Measurements from ENCODE around the gene CLK2. TPM values are rescaled to one million over a fixed set of nuclear protein-coding genes. Genes with fewer than 3 reads are reported as not detected.
"Not testable (repeated sequence)": the region's sequence is repeated elsewhere in the genome, so short reads cannot be mapped to it uniquely, and the experiment has no call there.

CLK2 gene
- total RNA-seq, 2 donors from 2014 or later: 28.1 to 56.5 TPM

GRCh38 chr1:155293086-155293749, 19.9 kb upstream of the CLK2 start:
- WGBS: 79% methylated on average over 13 of the region's 17 CpGs
- intact Hi-C loops (cut with DNase I): no loop called here
- no peaks in the 10 kb centered on the region for H3K4me1 ChIP-seq (replicated peaks)
- no peak overlapping the region for H3K4me3 ChIP-seq
- no peaks in the 10 kb centered on the region for H3K36me3 ChIP-seq
- no peak for DNase-seq (ENCODE audit: low spot score)
- H3K27me3 ChIP-seq (replicated peaks; ENCODE audit: insufficient read depth): peaks cover 5% of the 10 kb centered on the region
- no peaks in the 10 kb centered on the region for H3K9me3 ChIP-seq
- no peak overlapping the region for H3K27ac ChIP-seq
- TF ChIP-seq POLR2AphosphoS5 (IDR thresholded peaks at IDR 0.05) (no peak), POLR2A (IDR thresholded peaks at IDR 0.05) (no peak), CTCF (IDR thresholded peaks at IDR 0.05) (no peak)

- H3K4me1 ChIP-seq (replicated peaks); H3K9me3 ChIP-seq; H3K27ac ChIP-seq; H3K4me3 ChIP-seq; intact Hi-C loops (cut with DNase I); H3K27me3 ChIP-seq (replicated peaks; ENCODE audit: insufficient read depth); H3K36me3 ChIP-seq; DNase-seq (ENCODE audit: low spot score): not testable (repeated sequence)
- WGBS: 83% methylated on average over 10 of the region's 10 CpGs
Measured at GRCh38 chr1:155291006-155291405, 17.7 kb upstream of the CLK2 start.

DNA sequence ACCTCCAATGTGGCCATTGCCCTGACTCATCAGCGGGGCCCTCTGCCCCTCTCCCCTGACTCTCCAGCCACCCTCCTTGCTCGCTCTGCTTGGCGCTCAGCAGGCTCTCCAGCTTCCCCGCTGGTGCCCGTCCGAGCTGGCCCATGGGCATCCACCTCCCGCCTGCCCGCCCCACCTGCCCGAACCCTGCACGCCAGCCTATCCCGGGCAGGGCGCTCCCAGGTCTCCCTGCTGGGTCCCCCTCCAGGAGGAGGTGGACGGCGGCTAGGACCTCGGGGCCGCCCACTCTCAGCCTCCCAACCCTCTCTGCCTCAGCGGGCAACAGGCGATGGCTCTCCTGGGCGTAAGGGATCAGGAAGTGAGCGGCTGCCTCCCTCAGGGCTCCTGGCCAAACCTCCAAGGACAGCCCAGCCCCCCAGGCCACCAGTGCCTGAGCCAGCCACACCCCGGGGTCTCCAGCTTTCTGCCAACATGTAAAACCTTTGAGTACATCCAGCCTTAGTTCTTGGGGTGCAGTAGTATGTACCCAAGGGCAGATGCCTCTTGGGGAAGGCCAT, 14.8 kb upstream of the CLK2 start:
- H3K9me3 ChIP-seq: no peaks in the 10 kb centered on the region
- TF ChIP-seq CTCF (IDR thresholded peaks at IDR 0.05): no peak
- no peak for TF ChIP-seq POLR2AphosphoS5 (IDR thresholded peaks at IDR 0.05)
- no peak for TF ChIP-seq POLR2A (IDR thresholded peaks at IDR 0.05)
- WGBS: 90% methylated on average over 21 of the region's 21 CpGs
- intact Hi-C loops (cut with DNase I): no loop called here
- H3K27me3 ChIP-seq (replicated peaks; ENCODE audit: insufficient read depth): no peaks in the 10 kb centered on the region
- H3K27ac ChIP-seq: no peak overlapping the region
- no peaks in the 10 kb centered on the region for H3K36me3 ChIP-seq
- no peak overlapping the region for H3K4me3 ChIP-seq
- H3K4me1 ChIP-seq (replicated peaks): no peaks in the 10 kb centered on the region
- DNase-seq (ENCODE audit: low spot score): no peak

DNA sequence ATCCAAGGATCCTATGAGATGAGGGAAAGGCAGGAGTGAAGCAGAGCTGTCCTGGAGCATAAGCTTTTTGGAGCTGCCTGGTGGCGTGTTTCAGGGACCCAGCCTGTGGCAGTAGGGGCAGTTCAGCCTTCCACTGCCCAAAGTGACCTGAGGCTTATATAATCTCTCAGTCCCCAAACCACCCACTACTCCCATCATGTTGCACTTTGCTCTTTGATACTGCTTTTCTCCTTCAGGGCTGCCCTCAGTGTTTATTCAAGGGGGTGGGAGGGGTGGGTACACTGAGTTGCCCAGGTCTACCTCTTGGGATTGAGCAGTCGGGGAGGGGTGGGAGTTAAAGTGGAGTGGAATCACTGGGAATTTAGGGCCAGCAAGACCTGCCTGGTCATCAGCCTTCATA, 13.2 kb upstream of the CLK2 start:
- no peaks in the 10 kb centered on the region for H3K4me1 ChIP-seq (replicated peaks)
- no peak overlapping the region for H3K27ac ChIP-seq
- TF ChIP-seq POLR2AphosphoS5 (IDR thresholded peaks at IDR 0.05): no peak
- no peak for TF ChIP-seq POLR2A (IDR thresholded peaks at IDR 0.05)
- no peak for TF ChIP-seq CTCF (IDR thresholded peaks at IDR 0.05)
- H3K36me3 ChIP-seq: no peaks in the 10 kb centered on the region
- 92% methylated on average over 2 of the region's 2 CpGs for WGBS
- no peaks in the 10 kb centered on the region for H3K9me3 ChIP-seq
- intact Hi-C loops (cut with DNase I): no loop called here
- H3K27me3 ChIP-seq (replicated peaks; ENCODE audit: insufficient read depth): no peaks in the 10 kb centered on the region
- H3K4me3 ChIP-seq: no peak overlapping the region
- DNase-seq (ENCODE audit: low spot score): no peak

GRCh38 chr1:155285631-155286044, 12.3 kb upstream of the CLK2 start:
- DNase-seq (ENCODE audit: low spot score): no peak
- TF ChIP-seq CTCF (IDR thresholded peaks at IDR 0.05): no peak
- no peak for TF ChIP-seq POLR2AphosphoS5 (IDR thresholded peaks at IDR 0.05)
- TF ChIP-seq POLR2A (IDR thresholded peaks at IDR 0.05): no peak
- Histone ChIP-seq H3K4me3 (no peak overlapping the region), H3K27ac (no peak overlapping the region), H3K4me1 (replicated peaks) (no peaks in the 10 kb centered on the region), H3K27me3 (replicated peaks; ENCODE audit: insufficient read depth) (no peaks in the 10 kb centered on the region), H3K36me3 (no peaks in the 10 kb centered on the region), H3K9me3 (no peaks in the 10 kb centered on the region)
- 88% methylated on average over 18 of the region's 18 CpGs for WGBS
- intact Hi-C loops (cut with DNase I): no loop called here
